CD14-positive monocyte (primary cell): ENCODE results near the gene NELL1. TPM values are rescaled to one million over a fixed set of nuclear protein-coding genes. Genes with fewer than 3 reads are reported as not detected.

ENCODE experiments used
- DNase-seq, 3 donors: peaks; one replicate each; pipeline ENCODE4 v3.0.0-alpha.2; 2011 to 2022
- H2AFZ ChIP-seq: 2 replicates; pipeline ENCODE4 v1.6.0; 2012; ENCODE audit warnings: mild to moderate bottlenecking, low read depth, low read length, inconsistent platforms; ENCODE audit not compliant: insufficient read depth, poor library complexity, severe bottlenecking
- H3K27ac ChIP-seq, 2 donors: 1 replicate in 1 of 2; 2 replicates in 1 of 2; pipeline ENCODE4 v1.5.1; 2012 to 2013; ENCODE audit warnings: low read length in 2 of 2, control low read depth in 1 of 2, inconsistent platforms in 1 of 2, low read depth in 1 of 2, mild to moderate bottlenecking in 1 of 2
- H3K27me3 ChIP-seq, 2 donors: one replicate each; pipeline versions ENCODE4 v1.6.0 to v1.6.1; 2011 to 2013; ENCODE audit warnings: low read length in 2 of 2; ENCODE audit not compliant: control insufficient read depth in 2 of 2, insufficient read depth in 2 of 2
- H3K36me3 ChIP-seq, 2 donors: replicated peaks in 1 of 2; 1 replicate in 1 of 2; 2 replicates in 1 of 2; pipeline versions ENCODE4 v1.5.1 to v1.6.1; 2012 to 2013; ENCODE audit warnings: low read length in 2 of 2, control low read depth in 1 of 2, inconsistent platforms in 1 of 2, mild to moderate bottlenecking in 1 of 2; ENCODE audit not compliant: insufficient read depth in 2 of 2, control insufficient read depth in 1 of 2
- H3K4me1 ChIP-seq, 2 donors: 1 replicate in 1 of 2; 2 replicates in 1 of 2; pipeline versions ENCODE4 v1.5.1 to v1.6.1; 2012 to 2013; ENCODE audit warnings: low read length in 2 of 2, control low read depth in 1 of 2, inconsistent platforms in 1 of 2, mild to moderate bottlenecking in 1 of 2, moderate library complexity in 1 of 2; ENCODE audit not compliant: insufficient read depth in 2 of 2, control insufficient read depth in 1 of 2
- H3K4me2 ChIP-seq: replicated peaks from 2 replicates; pipeline ENCODE3; 2012; ENCODE audit warnings: low read length, moderate library complexity, mild to moderate bottlenecking; ENCODE audit not compliant: poor library complexity, severe bottlenecking; ENCODE audit errors: extremely low read depth
- H3K4me3 ChIP-seq, 3 experiments: fragments of 200-600 bp in 1 of 3; sonication (generic) in 1 of 3; replicated peaks in 1 of 3; 1 replicate in 2 of 3; 2 replicates in 1 of 3; pipeline ENCODE4 v1.5.1; 2011 to 2013; ENCODE audit warnings: low read length in 3 of 3, mild to moderate bottlenecking in 3 of 3, control low read depth in 2 of 3, low read depth in 2 of 3, inconsistent platforms in 1 of 3, moderate library complexity in 1 of 3
- H3K79me2 ChIP-seq: 2 replicates; pipeline ENCODE4 v1.6.0; 2012; ENCODE audit warnings: mild to moderate bottlenecking, control low read depth, inconsistent platforms, low read length, moderate library complexity; ENCODE audit not compliant: insufficient read depth
- H3K9ac ChIP-seq: 2 replicates; pipeline ENCODE4 v1.6.0; 2017; ENCODE audit warnings: low read length, mild to moderate bottlenecking; ENCODE audit not compliant: insufficient read depth, poor library complexity, severe bottlenecking
- H3K9me3 ChIP-seq, 2 donors: replicated peaks in 1 of 2; 1 replicate in 1 of 2; 2 replicates in 1 of 2; pipeline versions ENCODE4 v1.5.1 to v1.6.1; 2012 to 2013; ENCODE audit warnings: low read length in 2 of 2, control low read depth in 1 of 2; ENCODE audit not compliant: control insufficient read depth in 1 of 2, insufficient read depth in 1 of 2
- H4K20me1 ChIP-seq: 2 replicates; pipeline ENCODE4 v1.6.0; 2012; ENCODE audit warnings: mild to moderate bottlenecking, low read length, control low read depth, moderate library complexity; ENCODE audit not compliant: insufficient read depth
- H3K27ac Mint-ChIP-seq, 7 donors: one replicate each; pipeline ENCODE4 v1.8.0; 2020; ENCODE audit warnings: mild to moderate bottlenecking in 7 of 7, mixed read lengths in 7 of 7, moderate library complexity in 6 of 7, inconsistent platforms in 2 of 7
- H3K27me3 Mint-ChIP-seq, 3 donors: one replicate each; pipeline ENCODE4 v1.8.0; 2021 to 2022; ENCODE audit warnings: low read depth in 3 of 3, mild to moderate bottlenecking in 3 of 3, mixed read lengths in 3 of 3, moderate library complexity in 3 of 3, inconsistent platforms in 1 of 3
- H3K36me3 Mint-ChIP-seq, 2 donors: one replicate each; pipeline ENCODE4 v1.8.0; 2020; ENCODE audit warnings: mixed read lengths in 2 of 2, inconsistent platforms in 1 of 2, mild to moderate bottlenecking in 1 of 2
- H3K4me1 Mint-ChIP-seq: one replicate; pipeline ENCODE4 v1.8.0; 2020; ENCODE audit warnings: mild to moderate bottlenecking, mixed read lengths
- H3K4me3 Mint-ChIP-seq, 2 donors: one replicate each; pipeline ENCODE4 v1.8.0; 2020; ENCODE audit warnings: mild to moderate bottlenecking in 2 of 2, mixed read lengths in 2 of 2, moderate library complexity in 1 of 2
- H3K9me3 Mint-ChIP-seq, 7 donors: one replicate each; pipeline ENCODE4 v1.8.0; 2020 to 2022; ENCODE audit warnings: mixed read lengths in 7 of 7, mild to moderate bottlenecking in 6 of 7, moderate library complexity in 6 of 7, inconsistent platforms in 2 of 7
- CTCF ChIP-seq: fragments of 200-600 bp; IDR thresholded peaks from one replicate; pipeline ENCODE4 v1.8.0; 2022; ENCODE audit warnings: antibody characterized with exemption, mild to moderate bottlenecking
- WGBS: methylation state at CpG from one replicate; pipeline ENCODE4 v1.1.5; 2013; ENCODE audit warnings: missing lambda C conversion rate; ENCODE audit not compliant: insufficient coverage; 5-methylcytosine and 5-hydroxymethylcytosine counted together
- intact Hi-C, 2 donors: fragments of 100-400 bp; cut with micrococcal nuclease; formaldehyde crosslinking; loops; one replicate each; pipeline versions ENCODE4 v1.15.0 to v1.15.1; 2023
- polyA plus RNA-seq, 3 donors: library from polyadenylated mRNA; depleted of rRNA in 1 of 3; unstranded in 2 of 3; stranded (reverse) in 1 of 3; fragments of 300-500 nt in 2 of 3; fragments of >200 nt in 1 of 3; fragmentation: Illumina TruSeq in 2 of 3; gene quantifications; 1 replicate in 2 of 3; 2 replicates in 1 of 3; pipeline ENCODE4 v1.2.3, GENCODE V29; 2012 to 2021

The NELL1 gene
- polyA plus RNA-seq, 3 donors = not detected

- no peak overlapping the region for H3K27ac ChIP-seq
These were observed 322.1 kb downstream of the NELL1 start for GRCh38 chr11:20991471-20991870.

GRCh38 chr11:21007297-21007696, 337.9 kb downstream of the NELL1 start:
- H3K27ac Mint-ChIP-seq = no peak overlapping the region
- intact Hi-C loops = no loop called here
- no peaks in the 10 kb centered on the region for H3K36me3 Mint-ChIP-seq
- no peak for DNase-seq
- Histone ChIP-seq H3K27ac (no peak overlapping the region), H3K9ac (no peak overlapping the region), H3K79me2 (no peaks in the 10 kb centered on the region), H4K20me1 (no peaks in the 10 kb centered on the region), H3K4me3 (no peak overlapping the region), H3K36me3 (no peaks in the 10 kb centered on the region), H3K27me3 (no peaks in the 10 kb centered on the region), H2AFZ (no peak overlapping the region), H3K4me1 (no peaks in the 10 kb centered on the region), H3K4me2 (no peak overlapping the region), H3K9me3 (peaks cover 4 to 6% of the 10 kb centered on the region in 2 donors)
- no peak overlapping the region for H3K4me3 Mint-ChIP-seq
- H3K27me3 Mint-ChIP-seq = peaks cover 0 to 1% (median 0%) of the 10 kb centered on the region in 3 donors
- H3K9me3 Mint-ChIP-seq = peaks cover 0 to 10% (median 2%) of the 10 kb centered on the region in 7 donors
- no peak for TF ChIP-seq CTCF
- H3K4me1 Mint-ChIP-seq = no peaks in the 10 kb centered on the region
- WGBS = no CpG with 5 or more reads among the region's 3 CpGs

More at GRCh38 chr11:20991471-20991870, 322.1 kb downstream of the NELL1 start:
- Histone ChIP-seq H3K36me3 (no peaks in the 10 kb centered on the region), H3K79me2 (no peaks in the 10 kb centered on the region), H3K4me3 (no peak overlapping the region), H3K4me1 (no peaks in the 10 kb centered on the region), H3K9me3 (peaks cover 13% of the 10 kb centered on the region in 2 donors), H2AFZ (no peak overlapping the region), H3K27me3 (no peaks in the 10 kb centered on the region), H3K9ac (no peak overlapping the region), H3K4me2 (no peak overlapping the region), H4K20me1 (no peaks in the 10 kb centered on the region)
- no peak for TF ChIP-seq CTCF
- H3K27me3 Mint-ChIP-seq = peaks cover 0 to 2% (median 0%) of the 10 kb centered on the region in 3 donors
- DNase-seq = no peak
- H3K4me1 Mint-ChIP-seq = no peaks in the 10 kb centered on the region
- WGBS = 94% methylated on average over 4 of the region's 6 CpGs
- H3K36me3 Mint-ChIP-seq = no peaks in the 10 kb centered on the region
- no peak overlapping the region for H3K27ac Mint-ChIP-seq
- peaks cover 0 to 15% (median 8%) of the 10 kb centered on the region in 7 donors for H3K9me3 Mint-ChIP-seq
- no peak overlapping the region for H3K4me3 Mint-ChIP-seq
- intact Hi-C loops = no loop called here
